Frontal cortex (tissue), 4 donors: ENCODE measurements around the gene PAM16. TPM values are rescaled to one million over a fixed set of nuclear protein-coding genes. Genes with fewer than 3 reads are reported as not detected.
A peak's percentile ranks its signal among the peaks of the same experiment; 100 is the strongest.
"Not testable (repeated sequence)": the region's sequence is repeated elsewhere in the genome, so short reads cannot be mapped to it uniquely, and the experiment has no call there.

Experiments
- DNase-seq, 2 donors: peaks; one replicate each; pipeline ENCODE4 v3.0.0; 2012; ENCODE audit warnings: low spot score in 2 of 2
- FAIRE-seq: peaks from 2 replicates; lab custom pipeline; 2012; peaks lifted over from hg19 to GRCh38; lab: Jason Lieb, UNC
- total RNA-seq: library from RNA; depleted of rRNA; stranded (reverse); fragments of >200 nt; gene quantifications from one replicate; pipeline ENCODE4 v1.2.3, GENCODE V29; 2014
- donor health status: control.
- donor health status: control.
- donor health status: control.

The PAM16 gene
- total RNA-seq, 1 donor from 2014 or later: 28.5 TPM

GRCh38 chr16:4339909-4340308 lies 11.2 kb downstream of the PAM16 start:
- FAIRE-seq (no peak), DNase-seq (peak in 1 of 2 donors; percentile 64)

DNA sequence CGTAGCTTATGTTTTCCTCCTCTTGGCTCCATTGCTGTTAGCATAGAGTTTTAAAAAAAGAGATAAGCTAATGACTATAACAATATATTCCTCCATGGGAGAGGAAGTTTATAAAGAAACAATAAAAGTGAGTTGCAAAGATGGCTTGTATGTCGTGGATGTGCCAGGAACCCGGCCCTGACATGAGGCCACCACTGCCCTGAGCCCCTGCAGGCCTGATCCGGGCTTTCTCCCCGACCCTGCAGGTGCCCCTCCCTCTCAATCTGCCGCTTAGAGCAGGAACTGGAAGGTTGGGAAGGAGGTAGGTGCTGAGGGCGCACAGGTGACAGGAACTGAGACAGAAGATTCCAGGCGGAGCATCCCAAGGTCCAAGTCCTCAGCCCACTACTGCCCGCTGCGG lies 11.7 kb downstream of the PAM16 start:
- no peak for FAIRE-seq
- no peak for DNase-seq

GRCh38 chr16:4338712-4339299 lies 12.3 kb downstream of the PAM16 start:
- DNase-seq: no peak
- no peak for FAIRE-seq

- DNase-seq (no peak), FAIRE-seq (no peak)
These were observed 13.0 kb downstream of the PAM16 start for GRCh38 chr16:4338125-4338582.

DNA sequence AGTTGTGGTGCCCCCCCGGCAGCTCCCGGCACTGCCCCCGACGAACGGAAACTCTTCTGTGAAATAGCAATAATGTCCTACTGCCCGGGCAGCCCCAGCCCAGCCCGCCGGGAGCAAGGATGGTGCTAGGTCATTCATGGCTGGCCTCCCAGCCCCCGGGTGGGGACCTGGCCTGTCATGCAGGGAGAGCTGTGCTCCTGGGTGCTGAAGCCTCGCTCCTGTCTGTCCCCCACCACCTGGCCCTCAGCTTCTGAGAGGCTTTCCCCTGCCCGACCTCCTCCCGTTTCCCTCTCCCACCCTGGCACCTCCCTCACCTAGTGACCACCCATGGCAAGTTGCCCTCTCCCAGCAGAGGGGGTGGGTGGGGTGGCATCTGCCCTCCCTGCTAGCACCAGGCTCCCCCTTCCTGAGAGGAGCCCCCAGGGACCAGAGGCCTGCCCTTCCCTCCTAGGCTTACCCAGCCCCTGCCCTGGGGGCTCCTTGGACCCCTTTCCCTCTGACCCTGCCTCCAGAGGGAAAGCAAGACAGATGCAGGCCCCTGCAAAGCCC lies 13.5 kb downstream of the PAM16 start:
- no peak for DNase-seq
- FAIRE-seq: no peak

DNA sequence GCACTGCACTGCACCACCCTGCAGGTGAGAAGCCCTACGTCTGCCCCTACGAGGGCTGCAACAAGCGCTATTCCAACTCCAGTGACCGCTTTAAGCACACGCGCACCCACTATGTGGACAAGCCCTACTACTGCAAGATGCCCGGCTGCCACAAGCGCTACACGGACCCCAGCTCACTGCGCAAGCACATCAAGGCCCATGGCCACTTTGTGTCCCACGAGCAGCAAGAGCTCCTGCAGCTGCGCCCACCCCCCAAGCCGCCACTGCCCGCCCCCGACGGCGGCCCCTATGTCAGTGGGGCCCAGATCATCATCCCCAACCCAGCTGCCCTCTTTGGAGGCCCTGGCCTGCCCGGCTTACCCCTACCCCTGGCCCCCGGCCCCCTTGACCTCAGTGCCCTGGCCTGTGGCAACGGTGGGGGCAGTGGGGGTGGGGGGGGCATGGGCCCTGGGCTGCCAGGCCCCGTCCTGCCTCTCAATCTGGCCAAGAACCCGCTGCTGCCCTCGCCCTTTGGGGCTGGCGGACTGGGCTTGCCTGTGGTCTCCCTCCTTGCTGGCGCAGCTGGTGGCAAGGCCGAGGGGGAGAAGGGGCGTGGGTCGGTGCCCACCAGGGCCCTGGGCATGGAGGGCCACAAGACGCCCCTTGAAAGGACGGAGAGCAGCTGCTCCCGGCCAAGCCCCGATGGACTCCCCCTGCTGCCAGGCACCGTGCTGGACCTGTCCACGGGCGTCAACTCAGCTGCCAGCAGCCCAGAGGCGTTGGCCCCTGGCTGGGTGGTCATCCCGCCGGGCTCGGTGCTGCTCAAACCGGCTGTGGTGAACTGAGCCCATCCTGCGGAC lies 14.2 kb downstream of the PAM16 start:
- FAIRE-seq (no peak), DNase-seq (no peak)

DNA sequence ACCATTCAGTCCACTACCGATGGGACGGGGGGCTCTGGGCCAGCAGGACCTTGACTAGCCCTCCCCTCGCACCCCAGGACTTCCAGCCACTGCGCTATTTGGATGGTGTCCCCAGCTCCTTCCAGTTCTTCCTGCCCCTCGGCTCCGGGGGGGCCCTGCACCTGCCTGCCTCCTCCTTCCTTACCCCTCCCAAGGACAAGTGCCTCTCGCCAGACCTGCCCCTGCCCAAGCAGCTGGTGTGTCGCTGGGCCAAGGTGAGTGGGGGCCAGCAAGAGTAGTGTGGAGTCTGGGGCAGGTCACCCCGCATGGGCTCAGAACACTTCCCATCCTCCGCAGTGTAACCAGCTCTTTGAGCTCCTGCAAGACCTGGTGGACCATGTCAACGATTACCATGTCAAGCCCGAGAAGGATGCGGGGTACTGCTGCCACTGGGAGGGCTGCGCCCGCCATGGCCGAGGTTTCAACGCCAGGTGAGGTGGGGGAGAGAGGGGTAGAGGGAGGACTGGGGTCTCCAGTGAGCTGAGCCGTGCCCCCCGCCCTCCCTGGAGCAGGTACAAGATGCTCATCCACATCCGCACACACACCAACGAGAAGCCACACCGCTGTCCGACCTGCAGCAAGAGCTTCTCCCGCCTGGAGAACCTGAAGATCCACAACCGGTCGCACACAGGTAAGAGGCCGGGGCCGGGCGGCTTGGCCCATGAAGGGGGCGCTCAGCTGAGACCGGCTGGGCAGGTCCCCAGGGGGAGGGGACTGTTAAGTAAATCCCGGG lies 16.2 kb downstream of the PAM16 start:
- no peak for FAIRE-seq
- no peak for DNase-seq

GRCh38 chr16:4333714-4334113 lies 17.4 kb downstream of the PAM16 start:
- DNase-seq, FAIRE-seq: not testable (repeated sequence)

DNA sequence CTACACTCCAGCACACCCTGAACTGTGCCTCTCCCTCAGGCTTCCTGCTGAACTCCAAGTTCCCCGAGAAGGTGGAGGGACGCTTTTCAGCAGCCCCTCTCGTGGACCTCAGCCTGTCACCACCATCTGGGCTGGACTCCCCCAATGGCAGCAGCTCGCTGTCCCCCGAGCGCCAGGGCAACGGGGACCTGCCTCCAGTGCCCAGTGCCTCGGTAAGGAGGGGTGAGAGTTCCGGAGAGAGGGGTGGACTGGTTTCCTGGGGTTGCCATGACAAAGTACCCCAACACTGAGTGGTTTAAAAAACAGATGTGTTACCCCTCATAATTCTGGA lies 17.8 kb downstream of the PAM16 start:
- DNase-seq (no peak), FAIRE-seq (no peak)

DNA sequence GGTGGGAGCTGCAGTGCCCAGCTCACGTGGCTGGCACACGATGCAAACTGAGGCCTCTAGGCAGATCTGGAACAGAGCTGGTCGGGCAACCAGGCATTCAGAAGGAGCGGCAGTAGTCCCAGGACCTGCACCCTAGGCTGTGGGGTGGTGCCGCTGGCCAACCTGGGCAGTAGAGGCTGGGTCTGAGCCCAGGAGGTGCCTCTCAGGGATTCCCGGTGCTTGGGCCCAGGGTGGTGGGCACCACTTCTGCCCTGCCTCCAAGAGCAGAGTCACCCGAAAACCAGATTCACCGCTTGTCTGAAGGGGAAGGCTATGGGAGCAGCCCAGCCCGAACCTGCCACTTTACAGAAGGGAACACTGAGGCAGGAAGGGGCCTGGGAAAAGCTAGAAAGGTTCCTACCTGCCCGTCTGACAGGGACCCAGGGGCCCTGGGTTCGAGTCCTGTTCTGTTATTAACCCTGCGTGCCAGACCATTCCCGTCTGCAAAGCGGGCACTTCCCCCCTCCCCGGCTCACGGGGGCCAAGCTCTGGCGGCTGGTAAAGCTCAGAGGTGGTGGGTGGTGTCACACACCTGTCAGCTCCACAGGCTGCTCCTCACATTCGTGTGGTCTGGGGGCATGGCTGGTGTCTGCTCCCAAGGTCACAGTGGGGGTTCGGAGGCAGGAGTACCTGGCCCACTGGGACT lies 18.4 kb downstream of the PAM16 start:
- no peak for FAIRE-seq

GRCh38 chr16:4332083-4332482 lies 19.0 kb downstream of the PAM16 start:
- DNase-seq: no peak
- FAIRE-seq: no peak

More for the DNA sequence above, 18.4 kb downstream of the PAM16 start:
- DNase-seq: no peak

DNA sequence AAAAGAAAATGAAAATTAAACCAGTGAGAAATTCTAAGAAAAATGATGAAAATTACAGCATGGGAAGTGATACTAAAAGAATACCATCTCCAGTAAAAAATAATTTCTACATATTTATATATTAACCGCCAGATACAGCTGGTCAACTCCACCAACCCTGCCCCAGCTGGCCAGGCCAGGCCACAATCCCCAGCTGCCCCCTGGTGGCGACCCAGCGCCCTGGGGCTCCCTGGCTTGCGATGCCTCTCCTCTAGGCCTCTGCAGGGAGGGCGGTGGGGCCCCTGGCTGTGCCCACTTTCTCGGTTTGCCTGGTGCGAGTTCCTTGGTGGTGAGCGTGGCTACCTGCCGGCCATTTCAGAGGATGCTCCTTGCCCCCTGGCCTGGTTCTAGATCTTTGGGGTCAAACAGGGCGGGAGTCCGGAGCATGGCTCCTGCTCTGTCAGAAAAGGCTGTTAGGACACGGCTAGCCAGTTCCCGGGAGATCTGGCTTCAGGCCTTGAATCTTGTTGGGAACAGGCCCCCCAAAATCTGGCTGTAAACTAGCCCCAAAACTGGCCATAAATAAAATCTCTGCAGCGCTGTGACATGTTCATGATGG lies 20.7 kb downstream of the PAM16 start:
- DNase-seq (peak; percentile 88 to 91), FAIRE-seq (no peak)

- FAIRE-seq (no peak), DNase-seq (no peak)
These were observed 22.0 kb downstream of the PAM16 start for GRCh38 chr16:4328782-4329775.

DNA sequence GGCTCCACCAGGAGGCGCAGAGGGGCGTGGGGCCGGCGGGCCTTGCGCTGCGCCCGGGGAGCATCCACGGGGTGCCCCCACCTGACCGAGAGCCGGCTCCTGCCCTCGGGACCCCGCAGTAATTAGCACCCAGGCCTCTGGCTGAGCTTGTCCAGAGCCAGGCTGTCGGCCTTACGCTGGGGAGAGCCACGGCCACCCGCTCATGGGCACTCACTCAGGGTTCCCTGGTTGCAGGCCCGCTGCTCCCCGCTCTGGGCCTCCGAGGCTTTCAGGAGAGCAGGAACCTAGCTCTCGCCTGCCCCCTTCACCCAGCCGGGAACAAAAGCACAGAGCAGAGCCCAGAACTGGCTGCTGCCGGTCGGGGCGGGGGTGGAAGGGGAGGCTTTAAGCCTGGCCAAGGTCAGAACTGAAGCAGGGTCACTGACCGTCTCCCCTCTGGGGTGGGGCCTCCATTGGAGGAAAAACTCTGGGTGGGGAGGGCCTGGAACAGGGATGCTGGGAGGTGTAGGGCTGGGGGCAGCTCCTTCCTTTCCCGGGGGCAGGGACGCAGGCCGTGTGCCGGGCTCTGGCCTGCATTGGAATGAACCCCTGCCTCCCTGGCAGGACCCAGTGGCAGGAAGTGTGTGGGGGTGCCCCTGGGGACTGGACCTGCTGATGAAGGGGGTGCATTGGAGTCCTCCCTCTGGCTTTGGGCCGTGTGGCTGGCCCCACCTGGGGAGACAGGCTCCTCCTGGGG lies 22.9 kb downstream of the PAM16 start:
- DNase-seq: peak; percentile 86 to 91
- no peak for FAIRE-seq

DNA sequence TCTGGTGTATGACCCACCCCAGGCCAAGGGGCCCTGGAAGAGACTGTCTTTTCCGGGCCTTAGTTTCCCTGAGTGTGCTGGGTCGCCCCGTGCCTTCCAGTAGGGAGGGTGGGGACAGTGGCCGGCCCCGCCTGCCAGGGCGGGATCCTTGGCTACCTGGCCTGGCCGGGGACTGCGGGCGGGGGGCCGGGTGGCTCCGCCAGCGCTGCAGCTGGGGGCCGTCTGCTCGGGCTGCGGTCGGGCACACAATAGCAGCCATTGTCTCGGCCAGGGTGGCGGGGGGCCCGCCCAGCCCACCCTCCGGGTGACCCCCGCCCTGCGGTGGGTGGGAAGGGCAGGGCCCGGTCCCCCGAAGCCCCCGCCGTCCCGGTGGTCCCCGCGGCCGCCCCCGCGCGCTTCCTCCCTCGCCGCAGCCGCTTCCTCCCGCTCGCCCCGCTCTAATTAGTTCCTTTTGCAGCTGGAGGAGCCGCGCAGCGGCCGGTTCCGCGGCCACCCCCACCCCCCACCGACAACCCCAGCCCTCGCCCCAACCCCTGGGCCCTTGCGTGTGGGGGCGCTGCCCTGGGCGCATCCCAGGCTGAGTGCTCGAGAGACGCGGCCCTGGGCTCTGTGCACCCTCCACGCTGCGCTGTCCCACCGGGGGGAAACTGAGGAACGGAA lies 23.6 kb downstream of the PAM16 start:
- DNase-seq (peak in 1 of 2 donors; percentile 67), FAIRE-seq (no peak)

DNA sequence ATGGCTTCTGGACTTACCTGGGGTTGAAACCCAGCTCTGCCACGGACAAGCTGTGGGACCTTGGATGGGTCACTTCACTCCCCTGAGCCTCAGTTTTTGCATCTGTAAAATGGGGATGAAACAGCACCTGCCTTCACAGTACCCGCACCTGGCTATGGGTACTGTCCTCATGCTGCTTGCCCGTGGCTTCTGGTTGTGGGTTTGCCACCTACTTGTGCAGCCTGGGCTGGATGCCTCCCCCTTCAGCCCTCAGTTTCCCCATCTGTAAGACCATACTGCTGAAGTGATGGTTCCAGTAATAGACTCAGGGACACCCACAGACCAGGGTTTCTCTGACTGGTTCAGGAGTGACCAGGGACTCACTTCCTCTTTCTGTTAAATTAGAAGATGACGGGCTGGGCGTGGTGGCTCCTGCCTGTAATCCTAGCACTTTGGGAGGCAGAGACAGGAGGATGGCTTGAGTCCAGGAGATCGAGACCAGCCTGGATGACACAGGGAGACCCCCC lies 25.8 kb downstream of the PAM16 start:
- FAIRE-seq (no peak), DNase-seq (no peak)
